Measurements from ENCODE around the gene BOC.

The BOC gene

GRCh38 chr3:113288881-113289280, 77.5 kb downstream of the BOC start:
- no peak for DNase-seq

GRCh38 chr3:113291572-113291971, 80.2 kb downstream of the BOC start:
- DNase-seq: no peak

GRCh38 chr3:113292933-113293332, 81.6 kb downstream of the BOC start:
- no peak for DNase-seq

- DNase-seq: no peak
Observed at GRCh38 chr3:113293348-113293747, 82.0 kb downstream of the BOC start.

DNA sequence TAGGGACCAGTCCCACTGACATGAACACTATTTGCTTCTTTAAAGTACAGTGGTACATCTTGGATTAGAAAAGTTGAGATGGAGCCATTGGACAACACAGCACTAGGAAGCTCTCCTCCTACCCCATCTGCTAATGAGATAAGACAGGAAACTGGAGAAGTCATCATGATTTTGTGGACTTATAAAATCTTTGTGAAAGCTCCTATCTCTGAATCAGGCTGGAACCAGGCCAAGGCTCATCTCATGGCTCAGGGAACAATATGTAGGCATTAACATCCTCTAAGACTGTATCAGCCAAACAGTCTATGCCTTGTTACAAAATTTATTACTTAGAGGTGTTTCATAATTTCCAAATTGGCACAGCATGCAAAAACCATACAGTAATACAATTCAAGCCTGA, 84.1 kb downstream of the BOC start:
- DNase-seq: no peak

GRCh38 chr3:113297287-113297686, 85.9 kb downstream of the BOC start:
- no peak for DNase-seq

DNA sequence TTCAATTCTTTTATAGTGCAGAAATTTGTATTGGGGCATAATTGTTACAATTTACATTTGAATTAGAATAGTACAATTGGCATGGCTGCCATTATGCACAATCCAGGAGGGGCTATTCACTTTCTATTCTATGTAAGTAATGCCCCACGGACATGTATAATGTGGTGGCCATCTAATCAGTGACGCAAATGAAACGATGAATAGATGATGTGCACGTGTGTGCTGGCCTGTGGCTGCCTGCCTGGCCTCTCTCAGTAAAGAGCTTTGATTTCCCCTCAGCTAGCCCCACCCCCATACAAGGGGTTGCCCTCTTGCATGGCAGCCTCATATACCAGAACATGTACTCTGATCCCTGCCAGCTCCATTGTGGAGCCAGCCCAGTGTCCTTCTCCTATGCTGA, 86.5 kb downstream of the BOC start:
- DNase-seq: no peak

GRCh38 chr3:113300596-113300995, 89.2 kb downstream of the BOC start:
- no peak for DNase-seq

- DNase-seq: no peak
Observed at GRCh38 chr3:113304102-113304501, 92.7 kb downstream of the BOC start.

GRCh38 chr3:113304856-113305540, 93.6 kb downstream of the BOC start:
- DNase-seq: no peak

GRCh38 chr3:113310960-113311359, 99.6 kb downstream of the BOC start:
- DNase-seq: no peak

DNA sequence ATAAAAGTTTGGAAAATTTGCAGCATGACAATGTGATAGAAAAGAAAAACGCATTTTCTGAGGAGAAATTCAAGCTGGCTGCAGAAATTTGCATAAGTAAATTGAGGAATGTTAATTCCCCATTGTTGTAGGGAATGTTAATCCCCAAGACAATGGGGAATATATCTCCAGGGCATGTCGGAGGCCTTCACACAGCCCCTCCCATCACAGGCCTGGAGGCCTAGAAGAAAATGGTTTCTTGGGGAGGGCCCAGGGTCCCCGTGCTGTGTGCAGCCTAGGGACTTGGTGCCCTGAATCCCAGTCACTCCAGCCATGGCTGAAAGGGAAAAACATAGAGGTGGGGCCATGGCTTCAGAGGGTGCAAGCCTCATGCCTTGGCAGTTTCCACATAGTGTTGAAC, 101.1 kb downstream of the BOC start:
- no peak for DNase-seq

GRCh38 chr3:113314923-113315322, 103.6 kb downstream of the BOC start:
- DNase-seq: no peak

- no peak for DNase-seq
Observed at GRCh38 chr3:113329757-113330156, 118.4 kb downstream of the BOC start.

DNA sequence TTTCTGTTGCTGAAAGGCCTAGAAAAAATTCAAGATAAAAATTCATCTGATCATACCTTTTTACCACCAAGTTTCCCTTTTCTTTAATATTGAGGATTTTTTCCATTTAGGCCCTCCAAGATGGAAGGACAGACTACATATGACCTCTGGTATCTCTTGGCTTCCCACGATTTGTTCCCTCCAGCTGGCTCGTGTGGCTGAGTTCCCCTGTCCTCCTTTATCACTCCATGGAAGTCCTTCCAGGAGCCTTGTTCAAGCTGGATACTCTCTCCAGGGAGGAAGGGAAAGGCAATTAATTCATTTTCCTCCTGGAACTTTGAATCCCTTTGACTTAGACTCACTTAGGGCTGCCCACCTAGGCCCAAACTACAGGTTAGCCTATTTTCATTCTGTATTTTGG, 119.4 kb downstream of the BOC start:
- no peak for DNase-seq

DNA sequence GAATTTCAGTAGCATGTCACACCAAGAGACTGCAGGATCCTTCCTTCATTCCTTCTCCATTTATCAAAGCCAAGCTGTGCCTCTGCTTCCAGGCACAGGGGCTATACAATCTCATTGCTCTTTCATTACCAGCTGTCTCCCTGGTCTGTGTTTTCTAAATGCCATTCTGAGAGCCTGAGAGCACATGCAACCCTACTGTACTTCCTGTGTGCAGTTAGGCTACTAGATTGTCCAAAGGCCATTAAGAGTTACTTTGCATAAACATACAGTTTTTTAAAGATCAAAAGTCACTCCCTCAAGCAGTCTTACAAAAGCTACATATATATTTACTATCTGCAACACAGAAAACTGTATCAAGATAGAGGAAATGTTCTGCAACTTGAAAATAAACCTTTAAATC, 119.8 kb downstream of the BOC start:
- DNase-seq: no peak
